Stimulated activated CD4-positive, alpha-beta T cell treated with anti-CD3 and anti-CD28 coated beads, Interleukin-4, amount 100 ng/mL, for 4 hours (primary cell): Measurements from ENCODE around the gene A2ML1.
"Not testable (repeated sequence)": the region's sequence is repeated elsewhere in the genome, so short reads cannot be mapped to it uniquely, and the experiment has no call there.

Experiments used
- DNase-seq, 2 experiments: peaks; one replicate each; pipeline ENCODE4 v3.0.0-alpha.2; 2020

A2ML1 gene

GRCh38 chr12:8860165-8860961 lies 37.9 kb downstream of the A2ML1 start:
- no peak for DNase-seq

GRCh38 chr12:8866429-8866828 lies 44.0 kb downstream of the A2ML1 start:
- DNase-seq, result no peak

GRCh38 chr12:8867009-8867408 lies 44.6 kb downstream of the A2ML1 start:
- no peak for DNase-seq

- no peak for DNase-seq
Observed at GRCh38 chr12:8867786-8868185, 45.4 kb downstream of the A2ML1 start.

- DNase-seq, result no peak
Observed at GRCh38 chr12:8870586-8870985, 48.2 kb downstream of the A2ML1 start.

- DNase-seq, result no peak
Observed at GRCh38 chr12:8871068-8871467, 48.6 kb downstream of the A2ML1 start.

- DNase-seq, result no peak
Observed at GRCh38 chr12:8876887-8877286, 54.5 kb downstream of the A2ML1 start.

- DNase-seq, result no peak
Observed at GRCh38 chr12:8886502-8887284, 64.3 kb downstream of the A2ML1 start.

- no peak for DNase-seq
Observed at GRCh38 chr12:8887285-8887715, 64.9 kb downstream of the A2ML1 start.

GRCh38 chr12:8890313-8891085 lies 68.1 kb downstream of the A2ML1 start:
- DNase-seq, result peak; percentile 27 to 39

- DNase-seq, result no peak
Observed at GRCh38 chr12:8891976-8892375, 69.6 kb downstream of the A2ML1 start.

- DNase-seq, result no peak
Observed at GRCh38 chr12:8894378-8894777, 72.0 kb downstream of the A2ML1 start.

GRCh38 chr12:8894986-8895385 lies 72.6 kb downstream of the A2ML1 start:
- DNase-seq, result no peak

- DNase-seq, result no peak
Observed at GRCh38 chr12:8897081-8897480, 74.7 kb downstream of the A2ML1 start.

GRCh38 chr12:8899830-8900229 lies 77.4 kb downstream of the A2ML1 start:
- no peak for DNase-seq

- not testable (repeated sequence) for DNase-seq
Observed at GRCh38 chr12:8902703-8903102, 80.3 kb downstream of the A2ML1 start.

- DNase-seq, result no peak
Observed at GRCh38 chr12:8903646-8904045, 81.2 kb downstream of the A2ML1 start.

- DNase-seq, result no peak
Observed at GRCh38 chr12:8904665-8905064, 82.2 kb downstream of the A2ML1 start.

- DNase-seq, result no peak
Observed at GRCh38 chr12:8905546-8905945, 83.1 kb downstream of the A2ML1 start.

- no peak for DNase-seq
Observed at GRCh38 chr12:8906266-8907180, 84.1 kb downstream of the A2ML1 start.

GRCh38 chr12:8907513-8907912 lies 85.1 kb downstream of the A2ML1 start:
- no peak for DNase-seq

- no peak for DNase-seq
Observed at GRCh38 chr12:8909752-8910151, 87.3 kb downstream of the A2ML1 start.
